NCI-H524 (cell line): ENCODE data around the gene ANKRD22.
A peak's percentile ranks its signal among the peaks of the same experiment; 100 is the strongest.
"Not testable (repeated sequence)": the region's sequence is repeated elsewhere in the genome, so short reads cannot be mapped to it uniquely, and the experiment has no call there.

Experiments used
- DNase-seq, 2 experiments: peaks; one replicate each; lab custom pipeline; 2025; lab: John Stamatoyannopoulos, UW

Gene ANKRD22

GRCh38 chr10:88851706-88852105 lies at the start of gene ANKRD22:
Gene ANKRD22, minus strand, starts transcription at chr10:88851844. Its CDS starts 237 bp downstream, at chr10:88851607.
- no peak for DNase-seq

GRCh38 chr10:88899886-88900285 lies 48.2 kb upstream of the ANKRD22 start:
- no peak for DNase-seq

- no peak for DNase-seq
Observed at GRCh38 chr10:88898727-88899126, 47.1 kb upstream of the ANKRD22 start.

- peak in 1 of 2 experiments; percentile 32 for DNase-seq
Observed at GRCh38 chr10:88896994-88897853, 45.6 kb upstream of the ANKRD22 start.

- DNase-seq: no peak
Observed at GRCh38 chr10:88896372-88896993, 44.8 kb upstream of the ANKRD22 start.

- DNase-seq: no peak
Observed at GRCh38 chr10:88895250-88895649, 43.6 kb upstream of the ANKRD22 start.

GRCh38 chr10:88893611-88894010 lies 42.0 kb upstream of the ANKRD22 start:
- no peak for DNase-seq

GRCh38 chr10:88892222-88892967 lies 40.8 kb upstream of the ANKRD22 start:
- no peak for DNase-seq

- no peak for DNase-seq
Observed at GRCh38 chr10:88890681-88891381, 39.2 kb upstream of the ANKRD22 start.

GRCh38 chr10:88889559-88890337 lies 38.1 kb upstream of the ANKRD22 start:
- no peak for DNase-seq

- no peak for DNase-seq
Observed at GRCh38 chr10:88888810-88889445, 37.3 kb upstream of the ANKRD22 start.

- no peak for DNase-seq
Observed at GRCh38 chr10:88886557-88886956, 34.9 kb upstream of the ANKRD22 start.

GRCh38 chr10:88883448-88883809 lies 31.8 kb upstream of the ANKRD22 start:
- no peak for DNase-seq

GRCh38 chr10:88882646-88883447 lies 31.2 kb upstream of the ANKRD22 start:
- not testable (repeated sequence) for DNase-seq

GRCh38 chr10:88881922-88882645 lies 30.4 kb upstream of the ANKRD22 start:
- no peak for DNase-seq

GRCh38 chr10:88881320-88881719 lies 29.7 kb upstream of the ANKRD22 start:
- DNase-seq: no peak

- peak in 1 of 2 experiments; percentile 55 for DNase-seq
Observed at GRCh38 chr10:88880282-88881076, 28.8 kb upstream of the ANKRD22 start.

GRCh38 chr10:88879534-88880281 lies 28.1 kb upstream of the ANKRD22 start, which contains the start of gene STAMBPL1:
Gene STAMBPL1, plus strand, starts transcription at chr10:88880245. Its CDS starts 21,464 bp downstream, at chr10:88901709.
- peak in 1 of 2 experiments; percentile 51 for DNase-seq
